OCI-LY1 (cell line): ENCODE measurements around the gene SPAG17.

Source experiments
- H2AFZ ChIP-seq: fragments of 200-600 bp; sonication (generic), shearing (Covaris generic); 2 replicates; pipeline ENCODE4 v1.6.0; 2014; ENCODE audit warnings: antibody characterized with exemption, mild to moderate bottlenecking, low read length
- H3F3A ChIP-seq: fragments of 200-600 bp; sonication (generic), shearing (Covaris generic); 2 replicates; pipeline ENCODE4 v1.6.0; 2014; ENCODE audit warnings: mild to moderate bottlenecking, antibody characterized with exemption, low read length, moderate library complexity; ENCODE audit not compliant: insufficient read depth
- H3K27ac ChIP-seq: fragments of 200-600 bp; sonication (generic); 2 replicates; pipeline ENCODE4 v1.5.1; 2014; ENCODE audit warnings: low read length, mixed run types, mild to moderate bottlenecking, low read depth; ENCODE audit not compliant: poor library complexity, severe bottlenecking
- H3K27me3 ChIP-seq: fragments of 200-600 bp; sonication (generic); 2 replicates; pipeline ENCODE4 v1.6.0; 2014; ENCODE audit warnings: antibody characterized with exemption, mild to moderate bottlenecking, low read length, moderate library complexity; ENCODE audit not compliant: insufficient read depth
- H3K36me3 ChIP-seq: fragments of 200-600 bp; sonication (generic); 2 replicates; pipeline ENCODE4 v1.6.1; 2014; ENCODE audit warnings: mild to moderate bottlenecking, antibody characterized with exemption, low read length, moderate library complexity, mixed read lengths; ENCODE audit not compliant: insufficient read depth
- H3K4me1 ChIP-seq: fragments of 200-600 bp; sonication (generic); 2 replicates; pipeline ENCODE4 v1.5.1; 2014; ENCODE audit warnings: mild to moderate bottlenecking, low read length, moderate library complexity; ENCODE audit not compliant: insufficient read depth, severe bottlenecking
- H3K4me2 ChIP-seq: fragments of 200-600 bp; sonication (generic), shearing (Covaris generic); 2 replicates; pipeline ENCODE4 v1.6.1; 2014; ENCODE audit warnings: low read length
- H3K4me3 ChIP-seq: fragments of 200-600 bp; sonication (generic); 2 replicates; pipeline ENCODE4 v1.5.1; 2014; ENCODE audit warnings: low read length, low read depth, mild to moderate bottlenecking, mixed read lengths; ENCODE audit not compliant: poor library complexity, severe bottlenecking
- H3K79me2 ChIP-seq: fragments of 200-600 bp; shearing (Covaris generic); 2 replicates; pipeline ENCODE4 v1.6.1; 2016; ENCODE audit warnings: mixed run types, low read length, mixed read lengths; ENCODE audit not compliant: insufficient read depth
- H3K9ac ChIP-seq: fragments of 200-600 bp; sonication (generic), shearing (Covaris generic); 2 replicates; pipeline ENCODE4 v1.6.1; 2014; ENCODE audit warnings: mild to moderate bottlenecking, low read length, mixed read lengths
- H3K9me2 ChIP-seq: fragments of 200-600 bp; sonication (generic), shearing (Covaris generic); 2 replicates; pipeline ENCODE4 v1.6.1; 2014; ENCODE audit warnings: low read depth, mild to moderate bottlenecking, low read length, mixed read lengths
- H3K9me3 ChIP-seq: fragments of 200-600 bp; shearing (Covaris generic); 2 replicates; pipeline ENCODE4 v1.6.1; 2014; ENCODE audit warnings: low read length, mixed read lengths
- H4K20me1 ChIP-seq: fragments of 200-600 bp; sonication (generic), shearing (Covaris generic); 2 replicates; pipeline ENCODE4 v1.6.0; 2016; ENCODE audit warnings: mild to moderate bottlenecking, low read length; ENCODE audit not compliant: insufficient read depth
- CTCF ChIP-seq: fragments of 200-600 bp; sonication (generic), shearing (Covaris generic); IDR thresholded peaks from 2 replicates; pipeline ENCODE4 v1.5.1; 2017; ENCODE audit warnings: mild to moderate bottlenecking, antibody characterized with exemption, low read length, moderate library complexity, mixed read lengths
- EZH2 ChIP-seq: fragments of 200-600 bp; sonication (generic), shearing (Covaris generic); IDR thresholded peaks from 2 replicates; pipeline ENCODE4 v1.8.0; 2017; ENCODE audit warnings: borderline replicate concordance, mixed run types, mild to moderate bottlenecking, antibody characterized with exemption, low read length, moderate library complexity, mixed read lengths

SPAG17 gene

GRCh38 chr1:118047650-118048224 is 137.3 kb downstream of the SPAG17 start:
- no peaks in the 10 kb centered on the region for H3K79me2 ChIP-seq
- no peak overlapping the region for H3K27ac ChIP-seq
- H2AFZ ChIP-seq, result no peak overlapping the region
- no peaks in the 10 kb centered on the region for H3K27me3 ChIP-seq
- no peaks in the 10 kb centered on the region for H3K9me2 ChIP-seq
- H3K4me1 ChIP-seq, result no peaks in the 10 kb centered on the region
- no peaks in the 10 kb centered on the region for H3F3A ChIP-seq
- H3K4me3 ChIP-seq, result no peak overlapping the region
- TF ChIP-seq EZH2, result no peak
- TF ChIP-seq CTCF, result no peak
- no peak overlapping the region for H3K9ac ChIP-seq
- H4K20me1 ChIP-seq, result no peaks in the 10 kb centered on the region
- no peaks in the 10 kb centered on the region for H3K36me3 ChIP-seq
- H3K9me3 ChIP-seq, result no peaks in the 10 kb centered on the region
- H3K4me2 ChIP-seq, result no peak overlapping the region

- TF ChIP-seq EZH2 (no peak), CTCF (no peak)
- no peaks in the 10 kb centered on the region for H3K9me2 ChIP-seq
- no peak overlapping the region for H3K27ac ChIP-seq
- H3K4me3 ChIP-seq, result no peak overlapping the region
- no peak overlapping the region for H3K4me2 ChIP-seq
- H3K79me2 ChIP-seq, result no peaks in the 10 kb centered on the region
- H3K27me3 ChIP-seq, result no peaks in the 10 kb centered on the region
- H3F3A ChIP-seq, result no peaks in the 10 kb centered on the region
- no peak overlapping the region for H3K9ac ChIP-seq
- H4K20me1 ChIP-seq, result no peaks in the 10 kb centered on the region
- H2AFZ ChIP-seq, result no peak overlapping the region
- H3K36me3 ChIP-seq, result no peaks in the 10 kb centered on the region
- no peaks in the 10 kb centered on the region for H3K9me3 ChIP-seq
- no peaks in the 10 kb centered on the region for H3K4me1 ChIP-seq
Measured at GRCh38 chr1:118047006-118047649, 137.9 kb downstream of the SPAG17 start.

GRCh38 chr1:118043624-118044023 is 141.4 kb downstream of the SPAG17 start:
- Histone ChIP-seq H3K4me1 (no peaks in the 10 kb centered on the region), H3K9me2 (no peaks in the 10 kb centered on the region)

More at GRCh38 chr1:118043624-118044023, 141.4 kb downstream of the SPAG17 start:
- H3K4me3 ChIP-seq, result no peak overlapping the region
- H3K27me3 ChIP-seq, result no peaks in the 10 kb centered on the region
- H3K4me2 ChIP-seq, result no peak overlapping the region
- H3F3A ChIP-seq, result no peaks in the 10 kb centered on the region
- no peaks in the 10 kb centered on the region for H3K36me3 ChIP-seq
- no peaks in the 10 kb centered on the region for H4K20me1 ChIP-seq
- no peak overlapping the region for H3K9ac ChIP-seq
- TF ChIP-seq EZH2, result no peak
- TF ChIP-seq CTCF, result no peak
- no peak overlapping the region for H3K27ac ChIP-seq
- H2AFZ ChIP-seq, result no peak overlapping the region
- H3K9me3 ChIP-seq, result no peaks in the 10 kb centered on the region
- no peaks in the 10 kb centered on the region for H3K79me2 ChIP-seq
